GM18526 (cell line): ENCODE measurements around the gene NBAS.

ENCODE experiments used
- POLR2A ChIP-seq: IDR thresholded peaks from 3 replicates; pipeline ENCODE4 v1.6.1; 2011; ENCODE audit not compliant: insufficient read length; ENCODE audit errors: extremely low read depth

The NBAS gene

DNA sequence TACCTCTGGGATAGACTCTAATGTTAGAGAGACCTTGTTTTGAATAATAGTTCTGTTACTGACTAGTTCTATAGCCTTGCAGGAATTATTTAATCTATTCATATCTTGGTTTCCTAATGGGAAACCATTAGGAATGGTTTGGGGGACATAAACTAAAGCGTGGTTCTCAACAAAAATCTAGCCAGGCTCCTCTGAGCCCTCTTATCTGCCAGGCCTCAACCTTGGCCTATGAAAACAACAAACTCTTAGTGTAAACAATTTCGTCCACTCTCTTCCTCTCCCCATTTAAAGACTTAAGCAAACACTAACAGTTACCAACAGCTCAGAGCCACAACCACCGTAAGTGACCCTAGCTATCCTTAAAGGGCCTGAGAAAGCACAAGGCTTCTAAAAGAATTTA, 10.6 kb upstream of the NBAS start:
- no peak for TF ChIP-seq POLR2A

DNA sequence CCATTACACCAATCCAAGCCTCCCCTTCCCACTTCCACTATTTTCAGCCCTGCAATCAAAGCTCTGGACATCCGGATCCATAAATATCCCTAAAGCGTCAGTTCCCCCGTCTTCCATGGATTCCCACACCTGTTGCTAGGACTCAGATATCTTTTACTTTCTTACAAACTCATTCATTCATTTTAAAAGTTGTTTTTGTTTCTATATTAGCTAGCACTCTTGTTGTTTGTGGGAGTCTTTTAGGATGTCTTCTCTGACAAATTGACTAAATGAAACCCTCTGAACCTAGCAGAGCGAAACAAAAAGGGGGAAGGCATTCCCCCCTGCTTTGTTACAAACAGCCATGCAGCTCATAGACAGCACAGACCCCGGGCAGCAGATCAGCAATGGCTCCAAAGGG, 9.0 kb upstream of the NBAS start:
- no peak for TF ChIP-seq POLR2A

DNA sequence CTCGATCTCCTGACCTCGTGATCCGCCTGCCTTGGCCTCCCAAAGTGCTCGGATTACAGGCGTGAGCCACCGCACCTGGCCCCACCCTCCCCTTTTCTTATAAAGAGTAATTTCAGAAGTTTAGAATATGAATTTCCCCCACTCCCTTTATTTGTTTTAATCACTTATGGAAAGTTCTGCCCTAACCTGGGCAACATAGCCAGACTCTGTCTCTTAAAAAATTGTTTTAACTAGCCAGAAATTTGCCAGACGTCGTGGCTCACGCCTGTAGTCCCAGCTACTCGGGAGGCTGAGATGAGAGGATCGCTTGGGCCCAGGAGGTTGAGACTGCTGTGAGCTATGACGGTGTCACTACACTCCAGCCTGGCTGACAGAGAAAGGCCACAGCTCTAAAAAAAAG, 7.7 kb upstream of the NBAS start:
- no peak for TF ChIP-seq POLR2A

DNA sequence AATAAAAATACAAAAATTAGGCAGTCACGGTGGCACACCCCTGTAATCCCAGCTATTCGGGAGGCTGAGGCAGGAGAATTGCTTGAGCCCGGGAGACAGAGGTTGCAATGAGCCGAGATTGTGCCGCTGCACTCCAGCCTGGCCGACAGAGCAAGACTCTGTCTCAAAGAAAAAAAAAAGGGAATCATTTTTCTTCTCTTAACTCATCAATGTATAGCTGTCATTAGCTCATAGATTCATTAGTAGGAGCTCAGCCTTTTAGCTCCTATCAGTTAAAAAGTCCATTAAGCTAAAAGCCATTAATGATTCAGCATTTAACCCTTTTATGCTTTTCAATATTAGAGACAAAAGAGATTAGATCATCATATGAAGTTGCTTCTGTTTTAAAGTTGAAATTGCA, 5.8 kb upstream of the NBAS start:
- TF ChIP-seq POLR2A: no peak

DNA sequence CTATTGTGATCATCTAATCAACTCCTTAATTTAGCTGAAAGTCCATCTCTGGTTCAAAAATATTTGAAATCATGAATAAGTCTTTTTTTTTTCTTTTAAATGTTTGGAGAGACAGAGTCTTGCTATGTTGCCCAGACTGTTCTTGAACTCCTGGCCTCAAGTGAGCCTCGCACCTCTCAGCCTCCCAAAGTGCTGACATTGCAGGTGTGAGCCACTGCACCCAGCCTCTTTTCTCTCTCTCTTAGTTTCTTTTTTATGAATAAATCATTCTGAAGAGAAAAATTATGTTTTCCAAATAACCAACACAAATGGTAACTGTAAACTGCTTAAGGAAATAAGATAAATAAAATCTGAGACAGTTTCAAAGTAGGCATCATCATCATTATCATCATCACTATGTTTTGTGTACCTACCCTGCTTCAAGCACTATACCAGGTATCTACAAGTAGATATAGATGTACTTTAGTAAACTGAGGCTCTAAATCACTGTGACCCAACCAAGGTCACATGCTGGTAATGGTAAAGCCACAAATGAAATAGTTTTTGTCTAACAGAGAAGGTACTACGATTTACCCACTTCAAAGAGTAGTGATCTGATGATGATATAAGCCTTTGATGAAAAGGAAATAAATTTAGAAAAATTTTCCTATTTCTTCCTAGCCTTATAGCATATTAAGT, 5.0 kb upstream of the NBAS start:
- TF ChIP-seq POLR2A: no peak

DNA sequence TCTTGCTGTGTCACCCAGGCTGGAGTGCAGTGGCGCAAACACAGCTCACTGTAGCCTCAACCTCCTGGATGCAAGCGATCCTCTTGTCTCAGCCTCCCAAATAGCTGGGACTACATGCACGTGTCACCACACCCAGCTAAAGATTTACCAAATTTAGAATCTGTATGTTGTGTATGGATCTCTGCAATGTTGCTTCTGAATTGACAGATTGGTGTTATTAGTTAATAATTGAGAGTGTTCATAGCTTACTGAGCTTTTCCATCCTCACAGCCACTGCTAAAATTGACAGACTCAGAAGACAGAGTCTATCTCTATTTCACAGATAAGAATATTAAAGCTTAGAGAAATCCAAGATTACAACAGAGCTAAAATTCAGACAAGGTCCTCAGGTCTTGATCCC, 4.3 kb upstream of the NBAS start:
- TF ChIP-seq POLR2A: no peak

DNA sequence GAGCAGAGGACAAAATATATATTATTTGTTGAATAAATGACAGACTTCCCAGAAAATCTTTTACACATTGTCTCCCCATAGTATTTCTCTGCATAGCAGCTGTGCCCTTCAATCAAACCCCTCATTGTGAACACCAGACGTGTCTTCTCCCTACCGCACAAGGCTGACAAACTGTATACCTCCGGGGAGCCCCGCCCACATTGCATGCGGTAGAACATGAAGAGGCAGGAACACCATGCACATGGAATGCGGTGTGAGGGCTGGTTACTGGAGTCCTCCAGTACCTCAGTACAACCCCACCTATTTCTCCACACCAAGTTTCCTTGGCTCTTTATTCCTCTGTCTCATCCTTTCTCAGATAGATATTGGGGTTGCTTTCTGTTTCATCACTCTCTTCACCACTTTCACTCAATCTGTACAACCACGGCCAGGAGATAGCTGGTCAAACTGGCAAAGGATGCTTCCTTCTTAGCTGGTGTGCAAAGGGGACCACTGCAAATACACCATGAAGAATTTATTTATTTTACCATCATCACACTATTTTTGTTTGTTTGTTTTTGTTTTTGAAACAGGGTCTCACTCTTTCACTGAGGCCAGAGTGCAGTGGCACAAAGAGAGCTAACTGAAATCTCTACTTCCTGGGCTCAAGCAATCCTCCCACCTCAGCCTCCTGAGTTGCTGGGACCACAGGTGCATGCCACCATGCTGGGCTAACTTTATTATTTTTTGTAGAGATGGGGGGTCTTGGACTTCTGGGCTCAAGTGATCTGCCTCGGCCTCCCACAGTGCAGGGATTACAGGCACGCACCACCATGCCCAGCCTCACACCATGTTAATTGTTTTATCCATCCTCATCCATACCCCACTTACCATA, 2.3 kb upstream of the NBAS start:
- TF ChIP-seq POLR2A: no peak

DNA sequence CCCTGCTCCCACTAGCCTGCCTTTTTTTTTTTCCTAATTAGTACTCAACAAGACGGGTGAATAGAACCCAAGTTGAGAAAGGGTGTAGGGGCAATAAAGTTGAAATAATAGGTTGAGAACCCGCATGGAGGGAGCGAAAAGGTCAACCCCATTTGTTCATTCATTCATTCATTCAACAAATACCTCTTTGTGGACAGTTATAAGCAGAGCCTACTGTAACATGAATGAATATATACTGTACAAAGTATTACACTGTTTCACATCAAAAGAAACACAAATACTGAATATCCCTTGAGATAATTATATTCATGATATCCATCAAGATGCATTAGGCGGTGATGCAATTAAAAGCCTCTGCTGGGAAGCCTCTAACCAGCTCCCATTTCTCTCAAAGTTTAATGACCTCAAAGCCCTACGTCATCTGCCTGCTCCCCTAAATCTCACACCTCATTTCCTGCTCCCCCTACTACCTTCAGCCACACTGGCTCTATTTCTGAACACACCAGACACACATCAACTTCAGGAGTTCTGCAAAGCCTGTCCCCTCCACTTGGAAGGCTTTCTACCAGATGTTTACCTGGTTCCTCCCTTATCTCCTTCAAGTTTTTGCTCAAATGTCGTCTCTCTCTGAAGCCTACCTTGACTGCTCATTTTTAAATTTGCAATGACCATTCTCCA, 1.4 kb upstream of the NBAS start:
- no peak for TF ChIP-seq POLR2A

DNA sequence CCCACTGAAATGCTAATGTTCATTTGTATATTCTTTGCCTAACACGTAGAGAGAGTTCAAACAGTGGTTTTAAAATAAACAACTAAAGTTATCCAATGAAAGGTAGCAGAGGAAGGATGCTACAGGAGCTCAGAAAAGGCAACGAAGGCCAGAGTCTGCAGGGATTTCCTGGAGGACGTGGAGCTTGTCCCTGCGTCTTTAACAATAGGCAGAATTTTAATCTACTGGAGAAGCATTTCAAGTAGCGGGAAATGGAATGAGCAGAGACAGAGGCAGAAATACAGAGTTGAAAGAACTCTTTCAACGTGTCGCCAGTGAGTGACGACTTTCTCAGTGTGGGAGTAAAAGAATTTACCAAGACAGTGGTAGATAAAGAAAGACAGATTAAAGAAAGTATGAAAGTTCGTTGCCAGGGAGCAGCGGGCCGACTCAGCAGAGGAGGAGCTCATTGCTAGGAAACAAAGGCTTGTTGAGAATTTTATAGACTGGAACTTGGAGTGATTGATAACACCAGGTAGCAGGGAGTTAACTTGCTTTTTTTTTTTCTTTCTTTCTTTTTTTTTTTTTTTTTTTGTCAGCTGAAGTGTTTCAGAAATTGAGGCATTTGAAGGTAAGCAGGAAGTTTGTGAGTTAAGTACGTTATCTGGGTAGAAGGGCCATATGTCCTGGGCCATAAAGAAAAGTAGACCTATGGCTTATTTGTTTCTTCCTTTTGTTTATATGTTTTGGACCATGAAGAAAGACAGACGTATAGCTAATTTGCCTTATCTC, 625 bp upstream of the NBAS start:
- TF ChIP-seq POLR2A: no peak

DNA sequence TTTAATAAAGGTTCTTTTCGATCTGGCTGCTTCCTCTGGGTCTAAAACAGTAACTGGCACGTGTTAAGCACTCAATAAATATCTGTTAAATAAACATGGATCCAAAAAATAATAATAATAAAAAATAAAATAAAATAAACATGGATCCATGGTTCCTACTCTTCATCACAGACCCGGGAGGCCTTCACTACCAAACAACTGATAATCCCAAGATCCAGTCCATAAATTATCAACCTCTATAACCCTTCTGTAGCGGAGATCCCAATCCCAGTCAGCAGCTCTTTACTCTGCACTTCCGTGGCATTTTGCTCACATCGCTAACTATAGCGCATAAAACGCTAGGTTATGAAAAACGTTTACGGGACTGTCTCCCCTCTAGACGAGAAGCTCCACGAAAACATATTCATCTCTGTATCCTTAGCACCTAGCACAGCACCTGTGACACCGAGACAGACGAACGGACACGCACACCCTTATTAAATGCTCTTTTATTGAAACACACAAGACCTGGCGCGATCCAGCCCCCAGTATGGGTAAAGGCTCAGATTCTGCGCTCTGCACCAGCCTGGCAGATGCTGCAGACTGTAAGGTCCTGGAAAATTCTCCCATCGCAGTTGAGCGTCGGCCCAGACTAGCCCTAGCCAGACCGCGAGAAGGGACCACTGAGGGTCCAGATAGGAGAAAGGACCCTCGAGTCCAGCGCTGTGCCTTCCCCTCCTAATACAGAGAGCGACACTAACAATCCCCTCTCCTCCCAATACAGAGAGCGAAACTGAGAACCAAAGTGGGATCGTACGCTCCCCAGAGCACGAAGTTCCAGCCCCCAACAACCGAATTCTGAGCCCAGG, 770 bp downstream of the NBAS start:
- no peak for TF ChIP-seq POLR2A

DNA sequence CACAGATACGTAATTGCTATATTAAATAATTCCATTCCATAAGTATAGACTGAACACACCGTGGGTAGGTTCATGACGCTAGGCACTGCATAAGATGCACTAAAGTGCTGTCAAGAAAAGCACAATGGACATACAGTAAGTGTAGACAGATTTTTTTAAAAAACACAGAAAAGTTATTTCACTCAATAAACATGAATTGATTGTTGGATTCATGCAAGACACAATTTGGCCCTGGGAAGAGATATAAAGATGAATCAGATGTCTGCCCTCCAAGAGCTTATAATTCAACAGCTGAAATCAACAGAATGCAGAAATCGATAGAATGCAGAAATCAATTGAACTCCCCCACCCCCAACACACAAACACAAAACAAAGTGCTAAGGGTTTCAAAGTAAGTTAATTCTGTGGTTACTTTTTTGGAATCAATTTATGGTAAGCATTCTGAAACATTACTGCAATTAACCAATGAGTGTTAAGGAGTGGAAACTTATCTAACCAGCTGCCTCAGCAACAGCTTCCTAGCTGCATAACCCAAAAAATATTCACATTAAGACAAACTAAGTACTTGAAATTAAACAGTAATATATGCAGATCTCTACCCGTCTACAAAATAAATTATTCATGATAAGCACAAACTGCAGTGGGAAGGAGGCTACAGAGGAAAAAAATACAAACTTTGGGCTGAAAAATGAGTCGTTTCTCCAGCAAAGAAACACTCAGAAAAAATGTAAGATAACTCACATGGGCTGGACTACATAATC, 1.6 kb downstream of the NBAS start:
- no peak for TF ChIP-seq POLR2A

DNA sequence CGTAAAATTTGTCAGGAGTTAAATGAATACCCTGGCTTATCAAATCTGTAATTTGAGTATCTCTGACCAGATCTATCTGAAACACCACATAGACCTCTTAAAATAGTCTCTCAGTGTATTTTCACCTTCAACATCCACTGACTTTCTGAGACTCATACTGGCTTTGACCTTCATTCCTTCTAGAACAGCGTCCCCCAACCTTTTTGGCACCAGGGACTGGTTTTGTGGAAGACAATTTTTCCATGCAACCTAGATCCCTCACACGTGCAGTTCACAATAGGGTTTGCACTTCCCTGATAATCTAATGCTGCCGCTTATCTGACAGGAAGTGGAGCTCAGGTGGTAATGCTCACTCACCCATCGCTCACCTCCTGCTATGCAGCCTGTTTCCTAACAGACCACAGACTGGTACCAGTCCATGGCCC, 3.2 kb downstream of the NBAS start:
- TF ChIP-seq POLR2A: no peak

DNA sequence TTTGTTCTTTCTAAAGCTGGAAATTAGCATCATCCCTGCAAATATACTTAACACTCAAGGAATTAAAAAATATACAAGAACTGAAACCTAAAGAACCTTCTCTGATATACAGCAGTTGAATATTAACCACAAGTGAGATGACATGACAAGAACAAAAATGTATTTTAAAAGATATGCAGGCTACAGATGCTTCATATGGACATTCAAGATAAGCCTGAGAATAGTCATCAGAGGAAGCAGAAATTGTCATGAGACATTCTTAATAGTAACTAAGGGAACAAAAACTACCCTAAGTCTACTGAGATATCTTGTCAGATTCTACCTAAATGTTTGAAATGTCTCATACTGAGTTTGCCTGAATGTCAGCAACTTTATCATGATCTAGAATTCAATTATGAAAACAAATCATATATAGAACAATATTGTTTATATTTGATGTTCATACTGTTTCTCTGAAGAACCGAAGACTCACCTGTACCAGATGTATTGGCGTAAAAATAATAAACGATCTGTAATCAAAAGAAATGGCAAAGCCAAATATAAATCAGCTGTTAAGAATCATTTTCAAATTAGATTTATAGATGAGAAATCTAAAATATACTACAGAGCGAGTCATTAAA, 4.7 kb downstream of the NBAS start:
- no peak for TF ChIP-seq POLR2A
